ENCODE measurements around the gene RXFP1.

The RXFP1 gene

GRCh38 chr4:158543191-158543590 lies 21.5 kb downstream of the RXFP1 start:
- no peak for DNase-seq

DNA sequence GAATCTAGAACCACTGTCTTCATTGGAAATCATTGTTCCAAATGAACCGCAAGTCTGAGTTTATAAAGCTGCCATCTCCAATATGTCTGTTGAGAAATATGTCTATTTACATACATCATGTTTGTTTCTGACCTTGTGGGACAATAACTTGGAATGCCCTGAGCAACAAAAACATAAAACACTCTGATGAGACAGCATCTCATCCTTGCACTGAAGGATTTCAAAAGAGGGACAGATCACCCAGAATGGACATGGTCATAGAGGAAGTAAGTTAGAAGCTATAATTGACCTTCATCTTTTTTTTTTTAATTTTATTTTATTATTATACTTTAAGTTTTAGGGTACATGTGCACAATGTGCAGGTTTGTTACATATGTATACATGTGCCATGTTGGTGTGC lies 22.5 kb downstream of the RXFP1 start:
- no peak for DNase-seq

- DNase-seq = no peak
Measured at GRCh38 chr4:158553364-158553763, 31.7 kb downstream of the RXFP1 start.

- DNase-seq = no peak
Measured at GRCh38 chr4:158560284-158560683, 38.6 kb downstream of the RXFP1 start.

- no peak for DNase-seq
Measured at GRCh38 chr4:158566860-158567259, 45.2 kb downstream of the RXFP1 start.

DNA sequence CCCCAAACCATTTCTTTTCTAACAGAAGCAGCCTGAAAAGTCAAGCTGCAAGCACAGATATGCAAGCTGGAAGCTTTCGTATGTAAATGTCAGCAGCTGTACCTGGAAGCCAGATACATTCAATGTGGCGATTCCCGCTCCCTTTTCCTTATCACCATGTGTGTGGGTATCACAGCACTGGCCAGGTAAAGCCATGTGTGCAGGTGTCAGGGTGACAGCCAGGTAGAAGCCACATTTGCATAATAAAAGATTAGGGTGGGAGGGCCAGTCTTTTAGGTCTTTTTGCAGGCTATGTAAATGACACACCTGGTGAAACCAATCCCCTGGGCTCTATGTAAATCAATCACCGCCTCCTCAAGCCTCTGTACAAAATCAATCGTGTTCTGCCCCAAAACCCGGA lies 50.1 kb downstream of the RXFP1 start:
- DNase-seq = no peak

DNA sequence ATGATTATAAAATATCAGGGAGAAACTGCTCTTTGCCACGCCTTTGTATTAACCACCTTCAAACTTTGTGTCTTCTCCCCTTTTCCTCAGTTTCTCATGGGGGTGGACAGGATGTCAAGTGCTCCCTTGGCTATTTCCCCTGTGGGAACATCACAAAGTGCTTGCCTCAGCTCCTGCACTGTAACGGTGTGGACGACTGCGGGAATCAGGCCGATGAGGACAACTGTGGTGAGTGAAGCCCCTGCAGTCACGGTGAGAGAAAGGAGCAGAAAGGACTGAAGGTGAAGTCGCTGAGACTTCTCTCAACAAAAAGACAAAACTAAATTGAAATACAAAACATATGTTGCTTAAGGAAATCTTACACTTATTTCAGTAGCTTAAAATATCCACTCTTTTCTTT lies 50.9 kb downstream of the RXFP1 start:
- DNase-seq = no peak

- peak; percentile 9 for DNase-seq
Measured at GRCh38 chr4:158578476-158578875, 56.8 kb downstream of the RXFP1 start.

- no peak for DNase-seq
Measured at GRCh38 chr4:158580064-158580463, 58.4 kb downstream of the RXFP1 start.

DNA sequence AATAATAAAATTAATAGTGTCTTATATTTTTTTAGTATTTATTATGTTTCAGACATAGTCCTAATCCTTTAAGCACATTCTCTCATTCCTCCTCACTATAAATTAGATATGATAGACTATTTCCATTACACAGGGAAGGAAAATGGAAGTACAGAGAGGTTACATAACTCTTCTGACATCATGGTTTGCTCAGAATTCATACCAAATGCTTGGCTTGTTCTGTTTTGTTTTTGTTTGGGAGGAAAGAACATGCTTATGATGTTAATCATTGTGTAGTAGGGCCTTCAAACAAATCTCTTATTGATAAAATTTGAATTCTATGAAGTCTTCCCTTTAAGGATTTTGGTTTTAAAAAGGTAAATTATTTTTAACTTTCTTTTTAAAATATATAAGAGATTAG lies 59.5 kb downstream of the RXFP1 start:
- no peak for DNase-seq

DNA sequence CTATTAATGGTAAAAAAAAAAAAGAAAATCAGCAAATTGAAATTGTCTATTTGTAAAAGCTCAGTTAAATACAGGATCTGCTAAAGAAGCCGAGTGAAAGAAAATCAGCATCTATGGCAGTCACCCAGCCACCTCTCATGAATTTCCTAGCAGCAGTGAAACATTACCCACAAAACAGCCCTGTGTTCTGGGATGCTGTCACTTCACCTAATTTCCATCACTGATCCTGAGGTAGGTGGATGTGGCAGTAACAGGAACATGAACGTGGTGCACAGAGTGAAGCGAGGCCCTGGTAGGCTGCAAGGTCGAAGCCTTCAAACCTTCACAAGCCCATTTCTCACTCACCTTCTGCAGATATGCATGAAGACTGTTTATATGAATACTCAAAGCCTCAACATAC lies 65.2 kb downstream of the RXFP1 start:
- DNase-seq = no peak

DNA sequence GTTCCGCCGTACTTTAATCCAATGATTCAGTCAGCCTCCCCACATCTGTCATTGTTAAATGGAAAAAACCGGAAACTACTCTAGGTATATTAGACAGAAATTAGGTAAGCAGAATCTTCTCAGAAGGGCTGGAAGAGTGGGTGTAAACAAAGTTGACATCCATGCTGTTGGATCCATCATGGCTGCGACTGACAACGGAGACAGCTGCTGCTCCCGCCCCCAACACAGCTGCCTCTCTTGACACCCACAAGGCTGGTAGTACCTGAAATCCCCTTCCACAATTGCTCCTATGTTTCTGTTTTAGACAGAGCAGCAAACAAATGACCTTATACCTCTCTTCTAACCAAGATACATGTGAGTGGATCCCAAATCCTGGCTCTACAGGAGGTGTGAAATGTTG lies 66.6 kb downstream of the RXFP1 start:
- DNase-seq = no peak

GRCh38 chr4:158588777-158589176 lies 67.1 kb downstream of the RXFP1 start:
- DNase-seq = no peak

- DNase-seq = no peak
Measured at GRCh38 chr4:158590306-158590705, 68.6 kb downstream of the RXFP1 start.

GRCh38 chr4:158590824-158591223 lies 69.1 kb downstream of the RXFP1 start:
- no peak for DNase-seq

GRCh38 chr4:158597879-158598596 lies 76.4 kb downstream of the RXFP1 start:
- no peak for DNase-seq

- DNase-seq = no peak
Measured at GRCh38 chr4:158599150-158599549, 77.5 kb downstream of the RXFP1 start.

- no peak for DNase-seq
Measured at GRCh38 chr4:158599765-158600498, 78.2 kb downstream of the RXFP1 start.

DNA sequence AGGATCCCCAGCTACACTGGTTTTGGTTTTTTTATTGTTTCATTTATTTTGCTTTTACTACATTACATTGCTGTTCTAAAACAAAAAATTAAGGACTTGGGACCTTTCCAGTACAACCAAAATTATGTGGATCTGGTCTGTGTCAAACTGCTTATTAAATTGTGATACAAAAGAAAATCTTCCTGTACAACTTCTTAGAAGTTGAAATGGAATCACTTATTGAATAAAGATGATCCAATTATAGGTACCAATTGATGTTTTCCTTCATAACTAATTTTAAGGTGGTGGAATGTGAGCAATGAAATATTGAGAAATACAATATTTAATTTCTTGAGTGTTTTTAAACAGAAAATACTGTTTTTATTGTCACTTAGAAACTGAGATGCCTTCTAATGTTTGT lies 82.7 kb downstream of the RXFP1 start:
- no peak for DNase-seq

DNA sequence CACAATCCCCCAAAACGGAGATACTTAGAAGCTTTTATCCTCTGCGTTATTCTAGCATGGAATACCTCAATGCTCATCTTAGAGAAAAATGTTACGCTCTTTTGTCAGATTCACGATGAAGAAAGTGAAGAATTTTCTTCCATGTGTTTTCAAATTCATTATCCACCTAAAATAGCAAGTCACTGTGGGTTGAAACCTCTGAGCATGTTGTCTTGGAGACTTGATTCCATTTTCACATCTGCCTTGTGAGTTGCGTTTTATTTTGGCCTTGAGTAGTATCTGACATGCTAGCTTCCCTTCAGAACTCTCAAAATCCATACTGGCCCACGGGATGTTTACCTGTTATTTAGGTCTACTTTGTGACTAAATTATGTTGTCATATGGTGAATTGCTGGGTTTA lies 83.7 kb downstream of the RXFP1 start:
- DNase-seq = no peak

DNA sequence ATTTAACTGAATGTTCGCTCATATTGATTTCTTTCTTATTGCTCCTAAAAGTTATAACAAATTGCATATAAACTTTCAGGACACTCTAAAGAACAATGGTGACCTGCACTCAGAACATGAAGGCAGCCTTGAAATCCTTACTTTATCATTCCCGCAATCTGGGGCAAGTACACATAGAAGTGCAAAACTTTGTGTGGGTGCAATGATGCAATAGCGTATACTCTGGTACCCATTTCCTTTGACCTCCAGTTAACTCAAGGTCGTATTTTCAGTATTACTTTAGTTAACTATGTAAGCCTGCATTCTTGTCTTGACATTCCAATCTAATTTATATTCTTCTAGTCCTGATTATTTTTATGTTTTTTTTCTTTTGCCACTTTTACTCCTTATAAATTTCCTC lies 85.3 kb downstream of the RXFP1 start:
- no peak for DNase-seq

DNA sequence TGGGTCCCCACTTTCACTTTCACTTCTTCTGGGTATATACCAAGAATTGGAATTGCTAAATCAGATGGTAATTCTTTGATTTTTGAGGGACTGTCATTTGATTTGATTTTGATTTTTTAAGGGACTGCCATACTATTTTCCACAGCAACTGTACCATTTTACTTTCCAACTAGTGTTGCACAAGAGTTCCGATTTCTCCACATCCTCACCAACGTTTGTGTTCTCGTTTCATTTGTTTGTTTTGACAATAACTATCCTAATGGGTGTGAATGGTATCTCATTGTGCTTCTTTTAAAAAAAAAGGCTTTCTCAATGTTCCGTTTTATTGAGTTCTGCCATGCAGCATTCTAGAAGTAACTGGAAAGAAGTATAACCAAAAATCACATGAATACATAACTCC lies 87.4 kb downstream of the RXFP1 start:
- DNase-seq = no peak

DNA sequence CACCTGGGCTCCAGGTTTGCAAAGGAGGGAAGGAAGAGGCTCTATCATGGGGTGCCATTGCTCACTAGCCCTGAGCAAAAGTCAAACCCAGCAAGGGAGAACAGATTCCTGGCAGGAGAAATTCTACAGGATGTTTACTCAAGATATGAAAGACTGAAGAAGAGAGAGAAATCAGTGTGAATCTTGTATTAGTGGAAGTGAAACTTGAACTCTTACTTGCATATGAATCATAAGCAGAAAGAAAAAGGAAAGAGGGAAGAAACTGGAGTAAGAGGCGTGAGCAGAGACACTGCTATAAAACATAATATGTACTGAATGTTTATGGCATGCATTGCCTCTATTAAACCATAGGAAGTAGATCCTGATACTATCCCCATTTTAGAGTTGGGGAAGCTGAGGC lies 89.1 kb downstream of the RXFP1 start:
- DNase-seq = no peak

DNA sequence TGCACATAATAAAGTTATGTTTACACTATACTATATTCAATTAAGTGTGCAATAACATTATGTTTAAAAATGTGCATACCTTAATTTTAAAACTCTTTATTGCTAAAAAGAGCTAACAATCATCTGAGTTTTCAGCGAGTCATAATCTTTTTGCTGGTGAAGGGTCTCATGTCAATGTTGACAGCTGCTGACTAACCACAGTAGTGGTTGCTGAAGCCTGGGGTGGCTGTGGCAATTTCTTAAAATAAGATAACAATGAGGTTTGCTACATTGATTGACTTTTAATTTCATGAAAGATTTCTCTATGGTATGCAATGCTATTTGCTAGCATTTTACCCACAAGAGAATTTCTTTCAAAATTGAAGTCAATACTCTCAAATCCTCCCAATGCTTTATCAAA lies 91.4 kb downstream of the RXFP1 start:
- DNase-seq = no peak

- no peak for DNase-seq
Measured at GRCh38 chr4:158617956-158618355, 96.3 kb downstream of the RXFP1 start.

Measured in fibroblast of upper back skin (primary cell).